ENCODE measurements around the gene UPF1.

UPF1 gene

GRCh38 chr19:18834644-18834984, 2.9 kb downstream of the UPF1 start:
- DNase-seq (ENCODE audit: low read depth), result no peak
- in situ Hi-C loops (cut with HindIII; ENCODE audit: low sequenced_read_pairs), result loop anchor here (25.0 kb wide), 1 partner anchor 247 kb away; the partner anchor contains the start of gene REX1BD
- TF ChIP-seq CTCF (IDR thresholded peaks at IDR 0.05; ENCODE audit: low read depth, low read length, missing control alignments), result no peak
- peak overlapping the region; percentile 78 for H3K4me3 ChIP-seq (ENCODE audit: low read depth, low read length)

DNA sequence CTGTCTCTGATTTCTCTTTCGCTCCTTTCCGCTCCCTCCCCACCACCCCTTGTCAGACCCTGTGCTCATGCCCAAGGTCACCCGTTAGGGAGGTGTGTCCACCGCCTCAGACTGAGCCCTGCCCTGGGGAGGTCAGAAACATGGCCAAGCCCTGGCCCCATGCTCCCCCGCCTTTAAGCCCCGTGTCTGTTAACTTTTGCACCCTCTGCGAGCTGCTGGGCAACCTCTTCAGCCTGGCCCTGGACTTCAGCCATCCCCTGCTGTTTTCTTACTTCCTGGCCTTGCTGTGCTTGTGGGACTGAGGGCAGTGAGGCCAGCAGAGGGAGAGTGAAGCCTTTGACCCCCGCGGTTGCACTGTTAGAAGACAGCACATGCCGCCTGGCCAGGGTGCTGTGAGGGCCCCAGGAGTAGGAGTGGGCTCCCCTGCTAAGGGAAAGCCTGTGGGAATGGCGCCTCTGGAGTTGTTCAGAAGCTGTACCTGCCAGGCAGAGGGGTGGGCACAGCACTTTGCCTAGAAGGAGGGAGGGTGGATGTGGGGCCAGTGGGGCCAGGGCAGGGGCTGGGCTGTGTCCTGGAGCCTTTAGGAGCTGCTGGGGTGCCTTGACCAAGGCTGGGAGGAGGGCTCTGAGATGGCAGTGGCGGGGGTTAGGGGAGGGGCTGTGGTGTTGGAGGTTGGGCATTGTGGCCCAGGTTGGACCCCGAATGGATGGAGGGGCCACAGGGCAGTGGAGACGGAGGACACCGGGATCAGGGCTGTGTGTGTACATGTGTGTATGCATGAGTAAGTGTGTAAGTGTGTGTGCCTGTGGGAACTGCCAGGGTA, 7.9 kb downstream of the UPF1 start:
- TF ChIP-seq CTCF (IDR thresholded peaks at IDR 0.05; ENCODE audit: low read depth, low read length, missing control alignments), result no peak
- no peak for DNase-seq (ENCODE audit: low read depth)
- in situ Hi-C loops (cut with HindIII; ENCODE audit: low sequenced_read_pairs), result loop anchor here (25.0 kb wide), 1 partner anchor 252 kb away; the partner anchor contains the start of gene REX1BD
- H3K4me3 ChIP-seq (ENCODE audit: low read depth, low read length), result no peak overlapping the region

DNA sequence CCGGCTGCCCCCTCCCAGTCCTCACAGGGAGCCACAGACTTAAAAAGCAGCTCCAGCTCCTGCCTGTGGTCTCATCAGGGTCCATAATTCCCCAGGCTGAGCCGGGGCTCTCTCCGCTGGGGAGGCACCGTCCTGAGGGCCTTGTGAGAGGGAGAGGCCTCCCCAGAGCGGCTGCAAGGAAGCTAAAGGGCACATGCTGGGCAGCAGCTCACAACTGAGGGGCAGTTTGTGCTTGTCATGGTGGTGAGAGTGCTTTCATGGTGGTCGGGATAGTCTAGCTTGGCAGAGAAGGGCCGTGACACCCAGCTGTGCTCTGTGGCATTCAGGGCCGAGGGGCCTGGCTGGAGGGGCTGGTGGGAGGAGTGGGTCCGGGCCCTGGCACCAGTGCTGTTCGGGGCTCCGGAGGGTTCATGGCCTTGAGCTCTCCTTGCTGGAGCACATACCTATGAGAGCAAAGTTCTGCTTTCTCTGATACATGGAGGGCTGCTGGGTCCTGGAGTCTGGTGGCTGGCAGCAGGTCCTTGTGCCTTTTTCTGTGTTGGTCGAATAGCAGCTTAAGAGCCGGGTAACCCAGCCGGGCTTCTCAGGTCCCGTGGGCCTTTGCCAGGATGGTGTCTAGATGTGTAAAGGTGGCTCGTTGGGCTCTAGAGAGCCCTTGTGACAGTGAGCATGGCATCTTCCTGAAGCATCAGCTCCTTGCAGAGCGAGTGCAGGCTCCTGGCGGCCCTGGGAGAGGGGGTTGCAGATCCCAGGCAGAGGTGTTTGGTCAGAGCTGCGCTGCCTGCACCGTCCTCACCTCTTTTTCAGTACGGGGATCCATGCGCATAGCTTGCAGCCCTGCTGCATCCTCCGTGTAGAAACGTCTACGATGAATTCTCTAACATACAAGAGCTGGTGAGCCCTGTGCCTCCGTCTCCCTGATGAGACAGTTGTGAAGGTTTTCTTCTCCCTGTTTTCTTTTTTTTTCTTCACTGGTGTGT, 8.8 kb downstream of the UPF1 start:
- DNase-seq (ENCODE audit: low read depth), result no peak
- in situ Hi-C loops (cut with HindIII; ENCODE audit: low sequenced_read_pairs), result loop anchor here (25.0 kb wide), 1 partner anchor 253 kb away; the partner anchor contains the start of gene REX1BD
- no peak overlapping the region for H3K4me3 ChIP-seq (ENCODE audit: low read depth, low read length)
- no peak for TF ChIP-seq CTCF (IDR thresholded peaks at IDR 0.05; ENCODE audit: low read depth, low read length, missing control alignments)

DNA sequence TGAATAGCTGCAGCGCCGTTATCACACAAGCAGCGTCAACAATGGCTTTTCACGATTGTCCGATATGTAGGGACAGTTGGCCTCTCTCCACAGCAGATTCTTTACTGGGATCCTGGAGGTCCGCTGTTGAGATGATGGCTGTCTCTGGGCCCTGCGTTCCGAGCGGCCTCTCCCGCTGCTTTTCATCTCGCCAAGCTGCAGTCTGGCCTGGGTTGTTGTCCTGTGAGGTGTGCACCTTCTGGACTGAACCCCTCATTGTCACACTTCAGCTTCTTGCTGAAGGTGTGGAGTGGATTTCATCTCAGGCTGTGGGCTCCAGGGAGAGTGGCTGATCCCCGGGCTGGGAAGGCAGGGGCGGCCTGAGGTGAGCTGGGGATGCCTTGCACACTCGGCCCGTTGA, 9.6 kb downstream of the UPF1 start:
- in situ Hi-C loops (cut with HindIII; ENCODE audit: low sequenced_read_pairs), result loop anchor here (25.0 kb wide), 1 partner anchor 254 kb away; the partner anchor contains the start of gene REX1BD
- no peak overlapping the region for H3K4me3 ChIP-seq (ENCODE audit: low read depth, low read length)
- DNase-seq (ENCODE audit: low read depth), result no peak
- no peak for TF ChIP-seq CTCF (IDR thresholded peaks at IDR 0.05; ENCODE audit: low read depth, low read length, missing control alignments)

DNA sequence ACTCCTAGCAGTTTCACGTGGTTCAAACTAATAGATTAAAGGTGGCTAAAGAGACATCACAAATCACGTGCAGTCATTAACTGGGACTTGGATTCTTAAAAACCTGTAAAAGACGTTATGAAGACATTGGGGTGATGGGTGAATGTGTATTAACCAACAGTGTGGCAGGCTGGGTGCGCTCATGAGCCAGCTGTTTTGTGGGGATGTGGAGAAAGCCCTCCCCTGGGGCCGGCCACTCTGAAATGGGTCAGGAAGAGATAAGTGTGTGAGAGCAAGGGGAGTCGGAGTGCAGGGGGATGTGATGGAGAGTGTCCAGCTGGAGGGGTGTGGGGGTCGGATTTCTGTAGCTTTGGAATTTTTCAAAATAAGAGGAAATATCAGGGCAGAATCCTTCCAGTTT, 10.4 kb downstream of the UPF1 start:
- in situ Hi-C loops (cut with HindIII; ENCODE audit: low sequenced_read_pairs), result loop anchor here (25.0 kb wide), 1 partner anchor 255 kb away; the partner anchor contains the start of gene REX1BD
- no peak for TF ChIP-seq CTCF (IDR thresholded peaks at IDR 0.05; ENCODE audit: low read depth, low read length, missing control alignments)
- no peak overlapping the region for H3K4me3 ChIP-seq (ENCODE audit: low read depth, low read length)
- no peak for DNase-seq (ENCODE audit: low read depth)

DNA sequence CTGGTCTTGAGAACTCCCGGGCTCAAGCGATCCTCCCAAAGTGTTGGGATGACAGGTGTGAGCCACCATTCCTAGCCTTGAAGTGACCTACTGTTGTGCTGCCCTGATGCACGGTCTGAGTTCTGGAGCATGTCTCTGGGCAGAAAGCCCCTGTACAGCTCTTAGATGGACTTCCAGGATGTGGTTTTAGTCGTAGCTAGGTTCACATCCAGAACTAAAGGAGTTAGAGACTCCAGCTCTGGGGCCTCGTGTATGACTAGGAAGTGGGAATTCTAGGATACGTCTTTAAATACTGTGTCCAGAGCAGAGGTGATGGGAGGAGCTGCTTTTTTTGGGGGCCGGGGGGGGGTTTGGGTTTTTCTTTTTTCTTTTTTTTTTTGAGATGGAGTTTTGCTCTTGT, 12.2 kb downstream of the UPF1 start:
- in situ Hi-C loops (cut with HindIII; ENCODE audit: low sequenced_read_pairs), result loop anchor here (25.0 kb wide), 1 partner anchor 257 kb away; the partner anchor contains the start of gene REX1BD
- TF ChIP-seq CTCF (IDR thresholded peaks at IDR 0.05; ENCODE audit: low read depth, low read length, missing control alignments), result no peak
- no peak for DNase-seq (ENCODE audit: low read depth)
- no peak overlapping the region for H3K4me3 ChIP-seq (ENCODE audit: low read depth, low read length)
